Measurements from ENCODE around the gene NEU2.

NEU2 gene

DNA sequence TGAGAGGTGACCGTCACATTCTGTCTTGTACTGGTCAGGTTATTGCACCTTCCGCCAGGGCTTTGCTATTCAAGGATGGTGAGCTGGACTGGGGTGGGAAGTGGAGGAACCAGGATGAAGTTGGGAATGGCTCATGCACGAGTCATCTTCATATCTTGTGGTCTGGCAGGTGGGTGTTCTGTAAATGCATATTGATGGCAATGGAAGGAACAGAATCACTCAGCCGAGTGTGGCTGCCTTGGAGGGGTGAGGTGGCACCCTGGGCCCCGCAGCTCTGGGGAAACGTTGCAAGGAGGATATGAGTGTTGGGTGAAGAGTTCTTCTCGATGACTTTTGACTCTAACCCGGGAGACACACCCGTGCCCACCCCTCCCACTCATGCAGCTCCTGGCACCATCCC is 1.2 kb downstream of the NEU2 start:
- no peak overlapping the region for H3K4me3 ChIP-seq
- DNase-seq (ENCODE audit: low spot score in 2 of 2) = no peak
- H3K9me3 ChIP-seq = no peaks in the 10 kb centered on the region
- no peaks in the 10 kb centered on the region for H3K4me1 ChIP-seq
- H3K36me3 ChIP-seq (replicated peaks) = no peaks in the 10 kb centered on the region
- no peaks in the 10 kb centered on the region for H3K27me3 ChIP-seq (ENCODE audit: low read depth)
- in situ Hi-C loops (cut with MboI; ENCODE audit: low sequenced_read_pairs) = loop anchor here (25.0 kb wide), 1 partner anchor 421 kb away; no protein-coding TSS in a partner anchor

- Histone ChIP-seq H3K36me3 (replicated peaks) (no peaks in the 10 kb centered on the region), H3K9me3 (no peaks in the 10 kb centered on the region), H3K4me1 (no peaks in the 10 kb centered on the region), H3K4me3 (no peak overlapping the region), H3K27me3 (ENCODE audit: low read depth) (no peaks in the 10 kb centered on the region)
- in situ Hi-C loops (cut with MboI; ENCODE audit: low sequenced_read_pairs) = loop anchor here (25.0 kb wide), 1 partner anchor 422 kb away; no protein-coding TSS in a partner anchor
- no peak for DNase-seq (ENCODE audit: low spot score in 2 of 2)
These were observed 1.8 kb downstream of the NEU2 start for GRCh38 chr2:233034091-233034882.

DNA sequence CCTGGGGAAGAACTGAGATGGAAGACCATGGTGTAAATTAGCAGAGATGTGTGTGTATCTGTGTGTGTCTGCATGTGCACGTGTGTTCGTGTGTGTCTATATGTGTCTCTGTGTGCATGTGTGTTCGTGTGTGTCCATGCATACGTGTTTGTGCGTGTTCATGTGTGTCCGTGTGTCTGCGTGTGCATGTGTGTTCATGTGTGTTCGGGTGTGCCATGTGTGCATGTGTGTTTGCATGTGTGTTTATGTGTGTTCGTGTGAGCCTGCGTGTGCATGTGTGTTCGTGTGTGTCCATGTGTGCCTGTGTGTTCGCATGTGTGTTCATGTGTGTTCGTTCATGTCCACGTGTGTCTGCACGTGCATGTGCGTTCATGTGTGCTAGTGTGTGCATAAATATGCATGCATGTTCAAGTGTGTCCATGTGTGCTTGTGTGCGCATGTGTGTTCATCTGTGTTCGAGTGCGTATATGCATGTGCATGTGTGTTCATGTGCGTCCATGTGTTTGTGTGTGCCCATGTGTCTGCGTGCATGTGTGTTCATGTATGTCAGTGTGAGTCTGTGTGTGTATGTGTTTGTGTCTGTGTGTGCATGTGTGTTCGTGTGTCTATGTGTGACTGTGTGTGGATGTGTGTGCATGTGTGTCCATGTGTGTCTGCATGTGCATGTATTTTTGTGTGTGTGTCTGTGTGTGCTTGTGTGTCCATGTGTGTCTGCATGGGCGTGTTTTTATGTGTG is 3.1 kb downstream of the NEU2 start:
- no peaks in the 10 kb centered on the region for H3K4me1 ChIP-seq

GRCh38 chr2:233036162-233036838 is 3.8 kb downstream of the NEU2 start:
- no peaks in the 10 kb centered on the region for H3K4me1 ChIP-seq
- H3K27me3 ChIP-seq (ENCODE audit: low read depth) = no peaks in the 10 kb centered on the region
- in situ Hi-C loops (cut with MboI; ENCODE audit: low sequenced_read_pairs) = loop anchor here (25.0 kb wide), 1 partner anchor 424 kb away; no protein-coding TSS in a partner anchor
- no peak overlapping the region for H3K4me3 ChIP-seq
- H3K9me3 ChIP-seq = no peaks in the 10 kb centered on the region
- H3K36me3 ChIP-seq (replicated peaks) = no peaks in the 10 kb centered on the region
- DNase-seq (ENCODE audit: low spot score in 2 of 2) = no peak

More for the DNA sequence above, 3.1 kb downstream of the NEU2 start:
- Histone ChIP-seq H3K27me3 (ENCODE audit: low read depth) (no peaks in the 10 kb centered on the region), H3K36me3 (replicated peaks) (no peaks in the 10 kb centered on the region), H3K9me3 (no peaks in the 10 kb centered on the region), H3K4me3 (no peak overlapping the region)
- no peak for DNase-seq (ENCODE audit: low spot score in 2 of 2)
- in situ Hi-C loops (cut with MboI; ENCODE audit: low sequenced_read_pairs) = loop anchor here (25.0 kb wide), 1 partner anchor 423 kb away; no protein-coding TSS in a partner anchor

GRCh38 chr2:233037078-233037477 is 4.6 kb downstream of the NEU2 start:
- no peaks in the 10 kb centered on the region for H3K4me1 ChIP-seq
- no peaks in the 10 kb centered on the region for H3K9me3 ChIP-seq
- in situ Hi-C loops (cut with MboI; ENCODE audit: low sequenced_read_pairs) = loop anchor here (25.0 kb wide), 1 partner anchor 425 kb away; no protein-coding TSS in a partner anchor
- DNase-seq (ENCODE audit: low spot score in 2 of 2) = no peak
- no peaks in the 10 kb centered on the region for H3K27me3 ChIP-seq (ENCODE audit: low read depth)
- H3K4me3 ChIP-seq = no peak overlapping the region
- no peaks in the 10 kb centered on the region for H3K36me3 ChIP-seq (replicated peaks)

DNA sequence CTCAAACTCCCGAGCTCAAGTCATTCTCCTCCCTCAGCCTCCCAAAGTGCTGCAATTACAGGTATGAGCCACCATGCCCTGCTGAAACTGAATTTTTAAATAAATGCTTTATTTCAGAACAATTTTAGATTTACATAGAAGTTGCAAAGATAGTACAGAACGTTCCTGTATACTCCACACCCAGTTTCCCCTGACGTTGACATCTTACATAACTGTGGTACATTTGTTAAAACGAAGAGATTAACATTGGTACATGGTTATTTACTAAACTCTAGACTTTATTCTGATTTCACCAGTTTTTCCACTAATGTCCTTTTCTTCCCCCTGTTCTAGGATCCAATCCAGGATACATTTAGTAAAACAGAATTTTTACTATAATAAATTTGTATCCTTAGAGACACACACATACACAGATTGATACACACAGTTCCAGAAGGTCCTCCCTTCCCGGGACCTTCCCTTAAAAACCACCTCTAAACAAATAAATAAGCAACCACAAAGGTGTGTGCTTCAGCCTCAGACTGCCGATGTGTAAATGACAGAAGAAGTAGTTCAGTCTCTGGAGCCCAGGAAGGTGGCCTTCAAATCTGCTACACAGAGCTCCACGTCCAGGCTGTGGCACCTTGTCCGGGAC is 6.9 kb downstream of the NEU2 start:
- Histone ChIP-seq H3K4me1 (no peaks in the 10 kb centered on the region), H3K27me3 (ENCODE audit: low read depth) (no peaks in the 10 kb centered on the region), H3K9me3 (no peaks in the 10 kb centered on the region), H3K36me3 (replicated peaks) (no peaks in the 10 kb centered on the region), H3K4me3 (no peak overlapping the region)
- in situ Hi-C loops (cut with MboI; ENCODE audit: low sequenced_read_pairs) = loop anchor here (25.0 kb wide), 1 partner anchor 427 kb away; no protein-coding TSS in a partner anchor
- DNase-seq (ENCODE audit: low spot score in 2 of 2) = no peak

DNA sequence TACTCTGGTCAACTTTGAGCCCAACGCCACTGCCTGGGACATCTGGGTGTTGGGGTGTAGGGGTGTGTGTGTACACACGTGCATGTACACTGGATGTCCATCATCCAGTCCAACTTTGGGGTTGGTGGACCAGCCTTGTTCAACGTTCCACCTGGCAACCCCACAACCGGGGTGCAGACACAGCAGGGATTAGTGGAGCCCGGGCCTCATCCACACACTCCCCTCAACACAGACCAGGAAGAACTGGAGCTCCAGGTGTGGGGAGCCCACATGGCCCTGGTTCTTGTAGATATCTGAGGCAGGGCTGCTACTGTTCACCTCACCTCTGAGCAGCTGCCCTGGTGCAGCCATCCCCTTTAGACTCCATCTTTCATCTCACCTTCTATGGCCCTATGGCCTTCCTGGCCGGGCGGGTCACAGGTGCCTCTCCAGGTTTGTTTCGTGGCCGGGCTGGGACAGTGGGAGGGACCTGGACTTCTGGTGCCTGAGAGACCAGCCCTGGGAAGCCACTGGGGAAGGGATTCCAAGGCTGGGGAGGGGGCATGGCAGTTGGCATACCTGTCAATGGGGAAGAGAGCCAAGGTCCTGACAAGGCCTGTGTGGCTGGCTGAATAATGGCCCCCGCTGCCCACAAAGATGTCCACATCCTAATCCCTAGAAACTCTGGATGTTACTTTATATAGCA is 7.5 kb downstream of the NEU2 start:
- no peaks in the 10 kb centered on the region for H3K27me3 ChIP-seq (ENCODE audit: low read depth)
- no peaks in the 10 kb centered on the region for H3K9me3 ChIP-seq
- in situ Hi-C loops (cut with MboI; ENCODE audit: low sequenced_read_pairs) = loop anchor here (25.0 kb wide), 1 partner anchor 428 kb away; no protein-coding TSS in a partner anchor

DNA sequence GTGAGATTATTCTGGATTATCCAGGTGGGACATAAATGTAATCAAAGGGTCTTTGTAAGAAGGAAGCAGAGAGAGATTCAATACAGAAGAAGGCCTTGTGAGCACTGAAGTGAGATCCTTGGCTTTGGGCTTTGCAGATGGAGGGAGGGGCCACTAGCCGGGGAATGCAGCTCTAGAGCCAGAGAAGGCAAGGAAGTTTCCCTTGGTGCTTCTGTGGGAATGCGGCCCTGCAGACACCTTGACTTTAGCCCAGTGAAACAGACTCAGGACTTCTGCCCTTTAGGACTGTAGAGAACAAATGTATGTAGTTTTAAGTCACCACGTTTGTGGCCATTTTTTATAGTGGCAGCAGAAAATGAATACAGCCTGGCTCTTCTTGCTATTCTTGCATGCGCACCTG is 8.1 kb downstream of the NEU2 start:
- Histone ChIP-seq H3K27me3 (ENCODE audit: low read depth) (no peaks in the 10 kb centered on the region), H3K9me3 (no peaks in the 10 kb centered on the region), H3K4me1 (no peaks in the 10 kb centered on the region), H3K36me3 (replicated peaks) (no peaks in the 10 kb centered on the region), H3K4me3 (no peak overlapping the region)
- no peak for DNase-seq (ENCODE audit: low spot score in 2 of 2)
- in situ Hi-C loops (cut with MboI; ENCODE audit: low sequenced_read_pairs) = loop anchor here (25.0 kb wide), 1 partner anchor 428 kb away; no protein-coding TSS in a partner anchor

More for the DNA sequence above, 7.5 kb downstream of the NEU2 start:
- H3K36me3 ChIP-seq (replicated peaks) = no peaks in the 10 kb centered on the region
- no peak for DNase-seq (ENCODE audit: low spot score in 2 of 2)
- no peaks in the 10 kb centered on the region for H3K4me1 ChIP-seq
- no peak overlapping the region for H3K4me3 ChIP-seq

DNA sequence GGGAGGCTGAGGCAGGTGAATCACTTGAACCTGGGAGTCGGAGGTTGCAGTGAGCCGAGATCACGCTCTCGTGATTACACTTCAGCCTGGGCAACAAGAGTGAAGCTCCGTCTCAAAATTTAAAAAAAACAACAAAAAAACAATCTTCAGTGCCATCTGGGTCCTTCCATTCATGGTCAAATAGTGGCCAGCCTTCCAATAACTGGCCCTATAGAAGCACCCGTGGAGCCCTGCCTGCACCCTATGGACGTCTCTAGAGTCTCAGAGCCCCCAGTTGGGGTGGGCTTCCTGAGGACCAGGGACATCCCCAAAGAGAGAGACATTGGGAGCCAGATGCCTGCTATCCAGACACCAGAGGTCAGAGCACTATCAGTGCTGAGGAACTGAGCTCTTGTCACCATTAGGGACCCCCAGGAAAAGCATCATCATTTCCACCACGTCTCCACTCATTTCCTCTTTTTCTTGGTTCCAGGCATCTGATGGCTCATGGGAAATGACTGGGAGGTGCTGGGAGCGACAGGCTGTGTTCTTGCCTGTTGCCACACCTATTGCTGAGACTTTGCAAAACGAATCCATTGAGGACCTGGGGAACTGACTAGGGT is 9.4 kb downstream of the NEU2 start:
- Histone ChIP-seq H3K4me3 (no peak overlapping the region), H3K4me1 (no peaks in the 10 kb centered on the region), H3K9me3 (no peaks in the 10 kb centered on the region), H3K27me3 (ENCODE audit: low read depth) (no peaks in the 10 kb centered on the region), H3K36me3 (replicated peaks) (no peaks in the 10 kb centered on the region)
- no peak for DNase-seq (ENCODE audit: low spot score in 2 of 2)
- in situ Hi-C loops (cut with MboI; ENCODE audit: low sequenced_read_pairs) = loop anchor here (25.0 kb wide), 1 partner anchor 430 kb away; no protein-coding TSS in a partner anchor

GRCh38 chr2:233042549-233042948 is 10.1 kb downstream of the NEU2 start:
- Histone ChIP-seq H3K4me3 (no peak overlapping the region), H3K36me3 (replicated peaks) (no peaks in the 10 kb centered on the region), H3K4me1 (no peaks in the 10 kb centered on the region), H3K9me3 (no peaks in the 10 kb centered on the region), H3K27me3 (ENCODE audit: low read depth) (no peaks in the 10 kb centered on the region)
- in situ Hi-C loops (cut with MboI; ENCODE audit: low sequenced_read_pairs) = loop anchor here (25.0 kb wide), 1 partner anchor 430 kb away; no protein-coding TSS in a partner anchor
- DNase-seq (ENCODE audit: low spot score in 2 of 2) = no peak

GRCh38 chr2:233044974-233045605 is 12.6 kb downstream of the NEU2 start:
- no peak for DNase-seq (ENCODE audit: low spot score in 2 of 2)
- H3K27me3 ChIP-seq (ENCODE audit: low read depth) = no peaks in the 10 kb centered on the region
- no peaks in the 10 kb centered on the region for H3K36me3 ChIP-seq (replicated peaks)
- in situ Hi-C loops (cut with MboI; ENCODE audit: low sequenced_read_pairs) = loop anchor here (25.0 kb wide), 1 partner anchor 433 kb away; no protein-coding TSS in a partner anchor
- no peak overlapping the region for H3K4me3 ChIP-seq
- no peaks in the 10 kb centered on the region for H3K4me1 ChIP-seq
- no peaks in the 10 kb centered on the region for H3K9me3 ChIP-seq

GRCh38 chr2:233047206-233047605 is 14.7 kb downstream of the NEU2 start:
- in situ Hi-C loops (cut with MboI; ENCODE audit: low sequenced_read_pairs) = loop anchor here (25.0 kb wide), 1 partner anchor 435 kb away; no protein-coding TSS in a partner anchor
- no peak for DNase-seq (ENCODE audit: low spot score in 2 of 2)
- no peaks in the 10 kb centered on the region for H3K4me1 ChIP-seq
- no peaks in the 10 kb centered on the region for H3K36me3 ChIP-seq (replicated peaks)
- no peak overlapping the region for H3K4me3 ChIP-seq
- H3K9me3 ChIP-seq = no peaks in the 10 kb centered on the region
- no peaks in the 10 kb centered on the region for H3K27me3 ChIP-seq (ENCODE audit: low read depth)
